Motor neuron (in vitro differentiated cells): ENCODE results near the gene RPL13. TPM values are rescaled to one million over a fixed set of nuclear protein-coding genes. Genes with fewer than 3 reads are reported as not detected.

ENCODE experiments used
- ATAC-seq, 8 experiments: fragments of 200-7000 bp; cut with Tn5 transposase; replicated peaks in 6 of 8; 2 replicates each; pipeline ENCODE4 v1.8.0; 2021; ENCODE audit warnings: mild to moderate bottlenecking in 8 of 8, moderate library complexity in 8 of 8
- H3K27ac ChIP-seq, 2 donors: fragments of 250-450 bp; sonication (Bioruptor Pico); 2 replicates each; pipeline ENCODE4 v1.9.0; 2021; ENCODE audit warnings: antibody characterized with exemption in 2 of 2, mild to moderate bottlenecking in 2 of 2, moderate library complexity in 1 of 2
- H3K4me1 ChIP-seq, 2 donors: fragments of 250-450 bp; sonication (Bioruptor Pico); replicated peaks in 1 of 2; 2 replicates each; pipeline ENCODE4 v1.6.1; 2021; ENCODE audit warnings: antibody characterized with exemption in 2 of 2, mild to moderate bottlenecking in 2 of 2, moderate library complexity in 1 of 2
- H3K4me3 ChIP-seq, 5 donors: fragments of 250-450 bp; sonication (Bioruptor Pico); 2 replicates each; pipeline ENCODE4 v1.9.0; 2021; ENCODE audit warnings: antibody characterized with exemption in 5 of 5, mild to moderate bottlenecking in 5 of 5, moderate library complexity in 4 of 5
- WGBS, 10 experiments: fragments of 450-650 bp; shearing (Covaris generic); methylation state at CpG; one replicate each; pipeline ENCODE4 v1.0.0; 2022; 5-methylcytosine and 5-hydroxymethylcytosine counted together
- in situ Hi-C, 9 experiments: fragments of 400-800 bp; cut with MboI; loops; one replicate each; pipeline ENCODE4 v1.15.0; 2021; ENCODE audit warnings: low sequenced_read_pairs in 9 of 9, low pct_unique_long_range_greater_than_20kb in 2 of 9; ENCODE audit not compliant: unreplicated experiment in 9 of 9
- total RNA-seq, 8 experiments: library from RNA; unstranded; fragments of 300-600 nt; gene quantifications; 2 replicates each; pipeline versions ENCODE4 v1.2.3 to v1.2.4, GENCODE V29; 2022

The RPL13 gene
- total RNA-seq, 8 experiments from 2014 or later, result 1,624 to 3,284 (median 2,183) TPM

DNA sequence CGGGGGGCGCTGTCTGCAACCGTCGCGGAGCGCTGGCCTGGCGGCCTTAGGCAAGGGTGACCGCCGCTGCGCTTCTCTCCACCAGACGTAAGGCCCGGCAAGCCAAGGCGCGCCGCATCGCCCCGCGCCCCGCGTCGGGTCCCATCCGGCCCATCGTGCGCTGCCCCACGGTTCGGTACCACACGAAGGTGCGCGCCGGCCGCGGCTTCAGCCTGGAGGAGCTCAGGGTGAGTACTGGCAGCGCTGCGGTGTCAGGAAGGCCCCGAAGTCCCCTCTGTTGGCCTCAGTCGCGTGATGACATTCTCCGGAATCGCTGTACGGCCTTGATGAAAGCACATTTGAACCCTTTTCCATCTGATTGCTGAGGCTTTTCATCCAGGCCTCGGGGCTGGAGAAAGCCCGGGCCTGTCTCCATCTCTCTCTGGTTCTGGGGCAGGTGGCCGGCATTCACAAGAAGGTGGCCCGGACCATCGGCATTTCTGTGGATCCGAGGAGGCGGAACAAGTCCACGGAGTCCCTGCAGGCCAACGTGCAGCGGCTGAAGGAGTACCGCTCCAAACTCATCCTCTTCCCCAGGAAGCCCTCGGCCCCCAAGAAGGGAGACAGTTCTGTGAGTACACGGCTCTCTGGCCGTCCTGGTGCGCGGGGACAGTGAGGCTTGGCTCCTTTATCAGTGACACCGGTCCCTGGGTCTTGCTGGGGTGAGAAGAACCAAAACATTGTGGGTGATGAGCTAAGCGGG lies 831 bp downstream of the RPL13 start:
- 0 to 18% (median 4%) methylated on average over 2 to 25 of the region's 58 CpGs; no CpG with 5 or more reads in 4 of the 10 experiments for WGBS, 10 experiments
- peak overlapping the region; percentile 92 to 96 for H3K27ac ChIP-seq
- peaks cover 27 to 34% of the 10 kb centered on the region in 2 donors for H3K4me1 ChIP-seq
- no peak for ATAC-seq
- peak overlapping the region; percentile 81 to 92 (median 90) for H3K4me3 ChIP-seq
- in situ Hi-C loops, result no loop called here

DNA sequence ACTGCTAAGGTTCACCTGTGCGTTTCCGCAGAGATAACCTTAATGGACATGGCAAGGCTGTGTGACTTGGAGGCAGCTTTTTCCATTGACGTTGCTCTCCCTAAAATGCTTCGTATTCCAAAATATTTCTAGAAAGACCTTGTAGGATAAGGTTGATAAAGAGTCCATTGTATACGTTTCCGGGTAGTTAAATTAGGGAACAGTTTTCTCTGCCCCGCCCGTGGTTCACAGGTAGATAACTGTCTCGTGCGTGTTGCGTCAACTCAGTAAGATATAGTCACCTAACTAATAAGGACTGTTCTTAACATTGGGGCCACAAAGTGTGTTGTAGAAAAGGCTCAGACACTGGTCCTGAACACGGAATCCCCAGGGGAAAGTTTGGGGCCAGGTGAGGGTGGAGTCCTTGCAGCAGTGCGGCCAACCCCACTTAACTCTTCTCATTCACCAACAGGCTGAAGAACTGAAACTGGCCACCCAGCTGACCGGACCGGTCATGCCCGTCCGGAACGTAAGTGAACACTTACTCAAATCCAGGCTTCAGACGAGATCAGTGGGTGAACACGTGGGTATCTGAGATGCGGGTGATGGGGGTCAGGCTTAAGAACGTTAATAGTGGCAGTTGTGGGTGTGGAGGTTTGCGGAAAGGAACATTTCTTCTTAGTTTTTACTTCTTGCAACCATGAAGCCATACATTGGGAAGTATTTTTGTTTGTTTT lies 1.6 kb downstream of the RPL13 start:
- no peak overlapping the region for H3K27ac ChIP-seq
- no peak for ATAC-seq
- peak overlapping the region; percentile 81 to 92 (median 90) for H3K4me3 ChIP-seq
- peaks cover 30 to 38% of the 10 kb centered on the region in 2 donors for H3K4me1 ChIP-seq
- in situ Hi-C loops, result no loop called here
- WGBS, 10 experiments, result 17 to 90% (median 68%) methylated on average over 2 to 15 of the region's 23 CpGs; no CpG with 5 or more reads in 1 of the 10 experiments

DNA sequence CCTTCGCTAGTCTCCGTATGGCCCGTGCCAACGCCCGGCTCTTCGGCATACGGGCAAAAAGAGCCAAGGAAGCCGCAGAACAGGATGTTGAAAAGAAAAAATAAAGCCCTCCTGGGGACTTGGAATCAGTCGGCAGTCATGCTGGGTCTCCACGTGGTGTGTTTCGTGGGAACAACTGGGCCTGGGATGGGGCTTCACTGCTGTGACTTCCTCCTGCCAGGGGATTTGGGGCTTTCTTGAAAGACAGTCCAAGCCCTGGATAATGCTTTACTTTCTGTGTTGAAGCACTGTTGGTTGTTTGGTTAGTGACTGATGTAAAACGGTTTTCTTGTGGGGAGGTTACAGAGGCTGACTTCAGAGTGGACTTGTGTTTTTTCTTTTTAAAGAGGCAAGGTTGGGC lies 2.5 kb downstream of the RPL13 start:
- in situ Hi-C loops, result no loop called here
- ATAC-seq, result no peak
- Histone ChIP-seq H3K4me3 (no peak overlapping the region), H3K4me1 (peaks cover 30 to 38% of the 10 kb centered on the region in 2 donors), H3K27ac (no peak overlapping the region)
- WGBS, 10 experiments, result 0 to 100% (median 77%) methylated on average over 1 to 7 of the region's 12 CpGs; no CpG with 5 or more reads in 2 of the 10 experiments

DNA sequence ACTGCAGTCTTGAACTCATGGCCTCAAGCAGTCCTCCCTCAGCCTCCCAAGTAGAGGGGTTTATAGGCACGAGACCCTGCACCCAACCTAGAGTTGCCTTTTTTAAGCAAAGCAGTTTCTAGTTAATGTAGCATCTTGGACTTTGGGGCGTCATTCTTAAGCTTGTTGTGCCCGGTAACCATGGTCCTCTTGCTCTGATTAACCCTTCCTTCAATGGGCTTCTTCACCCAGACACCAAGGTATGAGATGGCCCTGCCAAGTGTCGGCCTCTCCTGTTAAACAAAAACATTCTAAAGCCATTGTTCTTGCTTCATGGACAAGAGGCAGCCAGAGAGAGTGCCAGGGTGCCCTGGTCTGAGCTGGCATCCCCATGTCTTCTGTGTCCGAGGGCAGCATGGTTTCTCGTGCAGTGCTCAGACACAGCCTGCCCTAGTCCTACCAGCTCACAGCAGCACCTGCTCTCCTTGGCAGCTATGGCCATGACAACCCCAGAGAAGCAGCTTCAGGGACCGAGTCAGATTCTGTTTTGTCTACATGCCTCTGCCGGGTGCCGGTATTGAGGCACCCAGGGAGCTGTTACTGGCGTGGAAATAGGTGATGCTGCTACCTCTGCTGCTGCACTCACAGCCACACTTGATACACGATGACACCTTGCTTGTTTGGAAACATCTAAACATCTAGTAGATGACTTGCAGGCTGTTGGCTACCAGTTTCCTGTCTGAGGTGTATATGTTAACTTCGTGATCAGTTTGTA lies 3.3 kb downstream of the RPL13 start:
- Histone ChIP-seq H3K27ac (no peak overlapping the region), H3K4me1 (peaks cover 30 to 38% of the 10 kb centered on the region in 2 donors), H3K4me3 (no peak overlapping the region)
- in situ Hi-C loops, result no loop called here
- WGBS, 10 experiments, result 0 to 100% (median 75%) methylated on average over 1 to 5 of the region's 12 CpGs; no CpG with 5 or more reads in 3 of the 10 experiments
- no peak for ATAC-seq

DNA sequence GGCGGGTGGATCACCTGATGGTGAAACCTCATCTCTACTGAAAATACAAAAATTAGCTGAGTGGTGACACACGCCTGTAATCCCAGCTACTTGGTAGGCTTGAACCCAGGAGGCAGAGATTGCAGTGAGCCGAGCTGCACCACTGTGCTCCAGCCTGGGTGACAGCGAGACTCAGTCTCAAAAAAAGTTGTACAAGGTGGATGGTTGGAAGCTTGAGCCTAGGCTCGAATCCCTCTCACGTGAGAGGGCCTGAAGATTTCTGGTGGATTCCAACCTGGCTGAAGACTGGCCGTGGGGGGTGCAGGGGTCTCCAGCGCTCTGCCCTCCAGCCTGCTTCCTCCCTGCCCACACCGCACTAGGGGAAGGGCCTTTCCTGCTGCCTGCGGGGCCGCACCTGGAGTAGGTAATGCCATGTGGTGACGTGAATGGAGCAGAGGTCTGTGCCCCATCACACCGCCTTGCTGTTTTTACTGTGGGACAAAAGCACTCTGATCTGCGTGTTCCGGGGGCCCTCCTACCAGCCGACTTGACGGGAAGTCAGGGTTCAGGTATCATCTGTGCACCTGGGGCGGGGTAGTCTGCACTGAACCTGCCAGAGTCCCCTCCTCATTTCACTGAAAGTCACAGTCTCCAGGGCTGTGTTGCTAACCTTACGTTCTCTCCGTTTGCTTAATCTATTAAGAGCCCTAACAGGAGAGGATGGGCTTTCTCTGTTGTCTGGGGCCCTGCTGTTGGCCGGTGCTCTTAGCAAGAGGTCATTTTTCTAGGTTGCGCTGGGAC lies 4.2 kb downstream of the RPL13 start:
- H3K4me1 ChIP-seq, result peaks cover 26 to 35% of the 10 kb centered on the region in 2 donors
- no peak overlapping the region for H3K4me3 ChIP-seq
- in situ Hi-C loops, result no loop called here
- 13 to 100% (median 51%) methylated on average over 1 to 6 of the region's 22 CpGs; no CpG with 5 or more reads in 1 of the 10 experiments for WGBS, 10 experiments
- ATAC-seq, result no peak
- no peak overlapping the region for H3K27ac ChIP-seq

DNA sequence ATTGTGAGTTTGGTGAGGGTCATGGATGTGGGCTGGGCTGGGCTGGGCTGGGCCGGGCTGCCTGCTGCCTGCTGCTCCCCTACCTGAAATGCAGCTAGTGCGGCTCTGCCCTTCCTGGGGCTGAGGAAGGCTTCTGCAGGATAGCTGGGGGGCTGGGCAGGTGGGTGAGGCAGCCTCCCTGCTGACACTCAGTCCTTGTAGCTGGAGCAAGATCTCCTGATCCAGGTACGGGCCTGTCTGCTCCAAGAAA lies 4.7 kb downstream of the RPL13 start:
- no CpG with 5 or more reads among the region's 3 CpGs for WGBS, 10 experiments
- ATAC-seq, result peak in 3 of 8 experiments; percentile 3 to 5 (median 4)
- Histone ChIP-seq H3K27ac (no peak overlapping the region), H3K4me1 (peaks cover 25 to 33% of the 10 kb centered on the region in 2 donors), H3K4me3 (no peak overlapping the region)
- in situ Hi-C loops, result no loop called here

DNA sequence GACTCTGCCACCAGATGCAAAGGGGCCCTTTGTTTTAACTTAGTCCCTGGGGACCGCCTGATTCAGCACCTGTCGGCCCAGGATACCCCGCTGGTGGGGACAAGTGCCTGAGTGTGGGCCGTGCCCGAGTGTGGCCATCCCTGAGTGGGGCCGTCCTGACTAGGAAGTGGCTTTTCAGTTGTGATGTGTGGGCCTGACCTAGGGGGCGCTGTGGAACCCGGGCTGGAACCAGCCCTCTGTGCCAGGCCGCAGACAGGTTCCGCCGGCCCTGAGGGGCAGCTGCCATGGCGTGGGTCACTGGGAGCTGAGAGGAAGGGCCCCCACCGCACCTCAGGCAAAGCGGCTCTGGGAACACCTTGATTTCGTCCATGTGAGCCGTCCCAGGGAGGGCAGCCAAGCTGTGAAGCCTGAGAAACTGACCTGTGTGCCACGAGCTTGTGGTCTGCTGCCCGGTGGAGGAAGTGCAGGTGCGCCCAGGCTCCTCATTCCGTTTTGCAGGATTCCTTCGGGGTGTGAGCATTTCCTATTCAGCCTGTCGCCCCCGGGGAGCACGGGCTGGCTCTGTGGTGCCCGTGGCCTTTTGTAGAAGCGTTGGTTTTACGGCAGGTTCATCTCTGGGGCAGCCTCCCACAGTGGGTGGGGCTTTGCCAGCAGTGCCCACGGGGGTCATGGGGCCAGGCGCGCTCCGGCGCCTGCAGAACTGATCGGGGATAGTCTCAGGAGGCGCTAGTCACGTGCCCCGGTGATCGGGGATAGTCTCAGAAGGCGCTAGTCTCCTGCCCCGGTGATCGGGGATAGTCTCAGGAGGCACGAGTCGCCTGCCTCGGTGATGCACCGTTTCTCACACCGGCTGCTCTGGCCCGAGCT lies 5.3 kb downstream of the RPL13 start:
- peak; percentile 42 to 82 (median 62) for ATAC-seq
- Histone ChIP-seq H3K4me1 (peaks cover 25 to 33% of the 10 kb centered on the region in 2 donors), H3K4me3 (peak overlapping the region in 2 of 5 donors; percentile 8 to 10), H3K27ac (peak overlapping the region in 1 of 2 donors; percentile 8)
- 0 to 17% (median 2%) methylated on average over 1 to 20 of the region's 46 CpGs; no CpG with 5 or more reads in 3 of the 10 experiments for WGBS, 10 experiments
- in situ Hi-C loops, result no loop called here

DNA sequence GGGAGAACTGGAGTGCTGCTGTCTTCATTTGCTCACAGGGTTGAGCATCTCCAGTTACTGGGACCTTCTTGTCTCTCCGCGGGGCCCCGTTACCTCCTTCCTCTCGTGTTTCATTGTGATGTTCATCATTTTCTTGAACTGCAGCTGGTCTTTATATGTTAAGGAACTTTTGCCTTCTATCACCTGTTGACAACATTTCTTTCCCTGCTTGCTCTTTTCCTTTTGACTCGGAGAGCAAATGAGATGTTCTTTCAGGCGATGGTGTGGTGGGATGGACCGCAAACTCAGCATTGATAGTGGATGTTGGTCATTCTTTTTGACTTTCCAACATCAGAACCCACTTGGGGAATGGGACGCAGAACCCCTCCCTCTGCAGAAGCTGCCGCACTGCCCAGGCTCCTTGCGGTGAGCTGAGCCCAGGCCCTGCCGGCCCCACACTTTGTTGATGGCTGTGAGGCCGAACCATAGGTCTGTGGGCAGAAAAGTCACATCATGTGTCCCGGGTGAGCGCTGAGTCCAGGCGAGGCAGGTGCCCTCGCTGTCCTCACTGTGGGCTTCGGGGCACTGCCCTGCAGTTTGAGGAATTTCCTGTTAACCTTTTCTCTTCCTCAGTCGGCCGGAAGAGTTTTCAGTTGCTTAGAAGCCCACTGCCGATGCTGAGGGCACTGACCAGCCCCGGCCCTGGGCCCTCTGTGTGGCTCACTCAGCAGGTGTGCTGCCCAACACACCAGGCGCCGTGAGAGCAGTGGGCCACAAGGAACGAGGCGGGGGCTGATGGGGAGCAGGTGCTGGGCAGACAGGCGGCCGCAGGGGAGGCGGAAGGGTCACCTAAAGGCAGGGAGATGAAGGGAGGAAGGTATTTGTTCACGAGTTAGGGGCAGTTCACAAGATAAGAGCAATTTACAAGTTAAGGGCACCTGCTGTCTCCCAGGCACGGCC lies 7.4 kb downstream of the RPL13 start:
- ATAC-seq, result no peak
- H3K4me3 ChIP-seq, result no peak overlapping the region
- in situ Hi-C loops, result no loop called here
- 54 to 100% (median 78%) methylated on average over 1 to 7 of the region's 30 CpGs; no CpG with 5 or more reads in 2 of the 10 experiments for WGBS, 10 experiments
- H3K4me1 ChIP-seq, result peaks cover 14 to 22% of the 10 kb centered on the region in 2 donors
- no peak overlapping the region for H3K27ac ChIP-seq

DNA sequence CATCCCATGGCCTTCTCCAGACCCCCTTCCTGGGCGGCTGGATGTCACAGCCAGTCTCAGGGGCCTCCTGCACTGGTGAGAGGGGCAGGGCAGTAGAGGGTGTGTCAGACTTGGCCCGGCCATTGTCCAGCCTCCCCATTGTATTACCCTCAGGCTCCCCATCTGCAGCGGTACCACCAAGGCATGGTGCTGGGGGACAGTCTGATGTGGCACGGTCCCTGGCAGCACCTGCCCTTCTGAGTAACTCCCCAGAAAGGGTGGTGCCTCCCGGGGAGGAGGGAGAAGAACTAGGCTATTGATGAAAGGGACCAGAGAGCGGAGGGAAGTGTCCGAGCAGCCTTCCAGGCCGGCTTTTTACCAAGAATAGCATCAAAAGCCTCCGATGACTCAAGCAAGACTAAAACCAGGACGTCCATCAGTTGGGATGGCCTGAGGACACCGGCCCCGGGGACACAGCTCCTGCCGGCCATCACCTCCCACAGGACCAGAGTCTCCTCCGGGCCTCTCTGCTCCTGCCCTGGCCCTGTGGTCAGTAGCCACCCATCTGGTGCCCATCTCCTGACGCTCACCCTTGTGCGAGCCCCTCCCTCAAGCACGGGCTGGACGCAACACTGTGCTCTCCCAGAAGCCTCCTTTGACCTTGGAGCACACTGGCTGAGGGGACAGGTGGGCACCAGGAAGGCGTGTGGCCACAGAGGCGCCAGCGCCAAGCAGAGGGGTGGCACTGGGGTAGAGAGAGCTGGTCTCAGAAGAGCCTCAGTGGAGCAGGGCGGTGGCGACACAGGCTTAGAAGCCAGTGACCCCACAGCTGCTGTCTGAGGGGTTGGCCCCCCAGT lies 9.2 kb downstream of the RPL13 start:
- 40 to 90% (median 75%) methylated on average over 2 to 8 of the region's 23 CpGs; no CpG with 5 or more reads in 3 of the 10 experiments for WGBS, 10 experiments
- Histone ChIP-seq H3K4me3 (no peak overlapping the region), H3K27ac (no peak overlapping the region), H3K4me1 (peaks cover 18 to 20% of the 10 kb centered on the region in 2 donors)
- peak in 1 of 8 experiments; percentile 1 for ATAC-seq
- in situ Hi-C loops, result no loop called here

DNA sequence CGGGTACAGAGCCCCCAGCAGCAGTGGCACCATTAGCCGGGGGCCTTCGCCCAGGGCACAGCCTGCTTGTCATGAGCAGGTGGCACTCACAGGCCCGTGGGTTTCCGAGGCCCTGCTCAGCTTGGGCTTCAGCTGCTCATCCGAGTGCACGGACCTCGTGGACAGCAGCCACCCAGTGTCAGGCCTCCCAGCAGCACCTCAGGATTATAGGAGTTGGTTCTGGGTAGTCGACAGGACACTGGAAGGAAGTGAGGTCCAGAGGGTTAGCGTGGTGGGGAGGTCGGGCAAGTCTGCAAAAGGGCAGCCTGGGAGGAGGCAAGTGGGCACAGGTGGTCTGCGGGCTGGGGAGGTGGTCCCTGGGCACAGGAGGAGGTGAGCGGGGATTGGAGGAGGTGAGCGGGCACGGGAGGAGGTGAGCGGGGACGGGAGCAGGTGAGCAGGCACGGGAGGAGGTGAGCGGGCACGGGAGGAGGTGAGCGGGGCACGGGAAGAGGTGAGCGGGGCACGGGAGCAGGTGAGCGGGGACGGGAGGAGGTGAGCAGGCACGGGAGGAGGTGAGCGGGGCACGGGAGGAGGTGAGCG lies 10.0 kb downstream of the RPL13 start:
- WGBS, 10 experiments, result 60 to 86% (median 80%) methylated on average over 1 to 7 of the region's 30 CpGs; no CpG with 5 or more reads in 6 of the 10 experiments
- no peak overlapping the region for H3K4me3 ChIP-seq
- no peak overlapping the region for H3K27ac ChIP-seq
- no peak for ATAC-seq
- peaks cover 16 to 20% of the 10 kb centered on the region in 2 donors for H3K4me1 ChIP-seq
- in situ Hi-C loops, result no loop called here
